Tibial nerve (tissue), 4 donors: ENCODE data around the gene FZD7.

ENCODE experiments used
- CTCF ChIP-seq, 5 experiments: fragments of 200-600 bp in 3 of 5; fragments of 450-650 bp in 2 of 5; sonication (generic) in 3 of 5; IDR thresholded peaks; one replicate each; pipeline ENCODE4 v1.5.1; 2016 to 2019; ENCODE audit warnings: antibody characterized with exemption in 5 of 5, mild to moderate bottlenecking in 3 of 5, moderate library complexity in 2 of 5
- EP300 ChIP-seq, 2 donors: sonication (generic); formaldehyde crosslinking; IDR thresholded peaks; one replicate each; pipeline ENCODE4 v1.6.1; 2017; ENCODE audit warnings: antibody characterized with exemption in 2 of 2, mild to moderate bottlenecking in 1 of 2
- POLR2A ChIP-seq, 2 donors: fragments of 450-650 bp; IDR thresholded peaks; one replicate each; pipeline ENCODE4 v1.6.1; 2017; ENCODE audit warnings: antibody characterized with exemption in 2 of 2, mild to moderate bottlenecking in 2 of 2, moderate library complexity in 2 of 2

GRCh38 chr2:202066875-202067274 lies 33.2 kb downstream of the FZD7 start:
- TF ChIP-seq EP300 (IDR thresholded peaks at IDR 0.05), result no peak
- no peak for TF ChIP-seq CTCF (IDR thresholded peaks at IDR 0.05)
- no peak for TF ChIP-seq POLR2A (IDR thresholded peaks at IDR 0.05)
